Spleen (tissue), 11 donors: ENCODE results near the gene INSR. TPM values are rescaled to one million over a fixed set of nuclear protein-coding genes. Genes with fewer than 3 reads are reported as not detected.

Experiments used
- DNase-seq: peaks from one replicate; pipeline ENCODE4 v3.0.0-alpha.2; 2020
- H3K27ac ChIP-seq, 8 donors: fragments of 200-600 bp; sonication (generic) in 7 of 8; 1 replicate in 4 of 8; 2 replicates in 4 of 8; pipeline versions ENCODE4 v1.5.0 to v1.8.0; 2016 to 2021; ENCODE audit warnings: inconsistent platforms in 4 of 8, mild to moderate bottlenecking in 4 of 8, moderate library complexity in 1 of 8
- H3K27me3 ChIP-seq, 7 donors: fragments of 200-600 bp; sonication (generic) in 6 of 7; replicated peaks in 1 of 7; 1 replicate in 4 of 7; 2 replicates in 3 of 7; pipeline versions ENCODE4 v1.5.0 to v1.8.0; 2016 to 2021; ENCODE audit warnings: inconsistent platforms in 3 of 7, mild to moderate bottlenecking in 1 of 7
- H3K36me3 ChIP-seq, 6 donors: fragments of 200-600 bp; sonication (generic) in 5 of 6; 1 replicate in 4 of 6; 2 replicates in 2 of 6; pipeline versions ENCODE4 v1.5.0 to v1.8.0; 2016 to 2021; ENCODE audit warnings: inconsistent platforms in 2 of 6
- H3K4me1 ChIP-seq, 6 donors: fragments of 200-600 bp; sonication (generic) in 5 of 6; 1 replicate in 3 of 6; 2 replicates in 3 of 6; pipeline versions ENCODE4 v1.5.0 to v1.8.0; 2016 to 2021; ENCODE audit warnings: inconsistent platforms in 3 of 6
- H3K4me3 ChIP-seq, 8 donors: fragments of 200-600 bp; sonication (generic) in 7 of 8; 1 replicate in 4 of 8; 2 replicates in 4 of 8; pipeline versions ENCODE4 v1.5.0 to v1.8.0; 2016 to 2021; ENCODE audit warnings: inconsistent platforms in 4 of 8, mild to moderate bottlenecking in 4 of 8, moderate library complexity in 2 of 8
- H3K9me3 ChIP-seq, 8 donors: fragments of 200-600 bp; sonication (generic) in 7 of 8; 1 replicate in 4 of 8; 2 replicates in 4 of 8; pipeline versions ENCODE4 v1.5.0 to v1.8.0; 2016 to 2021; ENCODE audit warnings: inconsistent platforms in 4 of 8
- POLR2A ChIP-seq, 3 donors: fragments of 450-650 bp; IDR thresholded peaks; one replicate each; pipeline ENCODE4 v1.5.1; 2017; ENCODE audit warnings: antibody characterized with exemption in 3 of 3, mild to moderate bottlenecking in 1 of 3
- POLR2AphosphoS5 ChIP-seq, 3 donors: sonication (generic); formaldehyde crosslinking; IDR thresholded peaks; one replicate each; pipeline ENCODE4 v1.5.1; 2017; ENCODE audit warnings: antibody characterized with exemption in 3 of 3
- WGBS, 5 donors: extraction: QIAGEN DNeasy Blood & Tissue Kit in 3 of 5; methylation state at CpG; one replicate each; pipeline versions ENCODE4 v1.1.5 to v1.1.7; 2013 to 2018; 5-methylcytosine and 5-hydroxymethylcytosine counted together
- intact Hi-C: fragments of 100-400 bp; cut with DNase I; formaldehyde crosslinking; loops from one replicate; pipeline ENCODE4 v1.15.0; 2023; ENCODE audit warnings: low total_unique reads
- polyA plus RNA-seq, 3 donors: library from polyadenylated mRNA; stranded (reverse); fragments of 200-250 nt; gene quantifications; one replicate each; pipeline ENCODE4 v1.2.1, GENCODE V29; 2013
- total RNA-seq, 7 donors: library from RNA; depleted of rRNA in 3 of 7; stranded (reverse); fragments of >200 nt in 3 of 7; fragmentation: NEBNext Ultra II Directional in 4 of 7; extraction: Animal tissue kit (Norgen Biotek cat#: 25700) in 4 of 7; gene quantifications; one replicate each; pipeline versions ENCODE4 v1.1.0 to v1.2.1, GENCODE V29; 2016 to 2021
- TF ChIP-seq, protein P1 (sequence below), 11 experiments: fragments of 200-600 bp in 7 of 11; fragments of 450-650 bp in 4 of 11; sonication (generic) in 4 of 11; IDR thresholded peaks in 8 of 11; conservative IDR thresholded peaks in 3 of 11; 1 replicate in 7 of 11; 2 replicates in 4 of 11; pipeline versions ENCODE4 v1.4.0 to v1.8.0; 2016 to 2021; ENCODE audit warnings: antibody characterized with exemption in 11 of 11, inconsistent platforms in 4 of 11, mild to moderate bottlenecking in 1 of 11
- donor health status: healthy with polysubstance abuse.
- donor health status: DM: no; HTN: no; CAD: no; lungs with moderate emphysema.
- donor health status: DM: no; HTN: no; CAD: no.
- donor health status: Bipolar disorder and iron deficiency.
- donor health status: healthy.
- donor health status: DM: no; HTN: no; CAD: no.
- donor health status: DM: yes; HTN: yes; CAD: no.

Gene INSR
- total and polyA plus RNA-seq, 10 donors: 7.6 to 467 (median 228) TPM

DNA sequence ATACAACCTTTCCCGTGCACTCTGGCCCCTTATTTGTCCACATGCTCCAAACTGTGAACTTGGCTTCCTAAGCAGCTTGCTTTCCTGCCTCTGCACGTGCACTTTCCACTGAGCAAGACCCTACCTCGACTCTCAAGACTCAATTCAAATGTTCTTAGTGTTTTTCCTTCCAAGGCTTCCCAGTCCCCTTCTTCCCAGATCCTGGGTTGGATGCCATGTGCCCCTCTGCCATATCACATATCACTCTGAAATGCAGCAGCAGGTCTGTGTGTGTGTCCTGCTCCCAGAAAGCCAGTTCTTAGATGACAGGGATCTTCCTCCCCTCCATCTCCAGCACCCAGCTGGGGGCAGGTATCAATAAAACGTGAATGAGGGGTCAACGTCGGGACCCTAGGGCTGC lies 221.7 kb downstream of the INSR start:
- Histone ChIP-seq H3K27me3 (no peaks in the 10 kb centered on the region), H3K9me3 (peaks cover 3 to 29% (median 27%) of the 10 kb centered on the region in 8 donors), H3K27ac (no peak overlapping the region), H3K4me1 (peaks cover 6 to 24% (median 16%) of the 10 kb centered on the region in 6 donors), H3K4me3 (no peak overlapping the region), H3K36me3 (peaks cover 23 to 71% (median 67%) of the 10 kb centered on the region in 6 donors)
- TF ChIP-seq POLR2A (IDR thresholded peaks at IDR 0.05): no peak
- TF ChIP-seq, protein P1, sequence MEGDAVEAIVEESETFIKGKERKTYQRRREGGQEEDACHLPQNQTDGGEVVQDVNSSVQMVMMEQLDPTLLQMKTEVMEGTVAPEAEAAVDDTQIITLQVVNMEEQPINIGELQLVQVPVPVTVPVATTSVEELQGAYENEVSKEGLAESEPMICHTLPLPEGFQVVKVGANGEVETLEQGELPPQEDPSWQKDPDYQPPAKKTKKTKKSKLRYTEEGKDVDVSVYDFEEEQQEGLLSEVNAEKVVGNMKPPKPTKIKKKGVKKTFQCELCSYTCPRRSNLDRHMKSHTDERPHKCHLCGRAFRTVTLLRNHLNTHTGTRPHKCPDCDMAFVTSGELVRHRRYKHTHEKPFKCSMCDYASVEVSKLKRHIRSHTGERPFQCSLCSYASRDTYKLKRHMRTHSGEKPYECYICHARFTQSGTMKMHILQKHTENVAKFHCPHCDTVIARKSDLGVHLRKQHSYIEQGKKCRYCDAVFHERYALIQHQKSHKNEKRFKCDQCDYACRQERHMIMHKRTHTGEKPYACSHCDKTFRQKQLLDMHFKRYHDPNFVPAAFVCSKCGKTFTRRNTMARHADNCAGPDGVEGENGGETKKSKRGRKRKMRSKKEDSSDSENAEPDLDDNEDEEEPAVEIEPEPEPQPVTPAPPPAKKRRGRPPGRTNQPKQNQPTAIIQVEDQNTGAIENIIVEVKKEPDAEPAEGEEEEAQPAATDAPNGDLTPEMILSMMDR (IDR thresholded peaks at IDR 0.05 in 8 of 11, conservative IDR thresholded peaks at IDR 0.05 in 3 of 11): no peak
- TF ChIP-seq POLR2AphosphoS5 (IDR thresholded peaks at IDR 0.05): no peak
- DNase-seq: no peak
- 93 to 98% (median 95%) methylated on average over 6 of the region's 6 CpGs for WGBS, 5 donors
- intact Hi-C loops: no loop called here

DNA sequence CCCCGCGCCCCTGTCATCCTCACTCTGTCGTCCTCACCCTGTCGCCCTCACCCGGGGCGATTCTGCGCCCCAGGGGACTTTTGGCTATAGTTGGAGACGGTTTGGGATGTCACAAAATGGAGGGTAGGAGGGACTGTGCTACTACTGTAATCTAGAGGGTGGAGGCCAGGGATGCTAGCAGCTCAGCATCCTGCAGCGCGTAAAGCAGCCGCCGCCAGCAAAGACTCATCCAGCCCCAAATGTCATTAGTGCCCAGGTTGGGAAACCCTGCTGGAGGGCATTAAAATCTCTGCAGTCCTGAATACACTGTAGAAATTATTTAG lies 224.3 kb downstream of the INSR start:
- Histone ChIP-seq H3K9me3 (peaks cover 0 to 7% (median under 1%) of the 10 kb centered on the region in 8 donors), H3K27ac (peak overlapping the region; percentile 89 to 97 (median 92)), H3K27me3 (no peaks in the 10 kb centered on the region), H3K36me3 (peaks cover 0 to 45% (median 40%) of the 10 kb centered on the region in 6 donors), H3K4me1 (peaks cover 6 to 24% (median 16%) of the 10 kb centered on the region in 6 donors), H3K4me3 (peak overlapping the region; percentile 85 to 100 (median 98))
- no peak for TF ChIP-seq POLR2A (IDR thresholded peaks at IDR 0.05)
- TF ChIP-seq, protein P1 (IDR thresholded peaks at IDR 0.05 in 8 of 11, conservative IDR thresholded peaks at IDR 0.05 in 3 of 11): peak in 1 of 11 experiments; percentile 0
- intact Hi-C loops: no loop called here
- 0 to 2% (median 1%) methylated on average over 8 to 12 of the region's 12 CpGs for WGBS, 5 donors
- no peak for DNase-seq

DNA sequence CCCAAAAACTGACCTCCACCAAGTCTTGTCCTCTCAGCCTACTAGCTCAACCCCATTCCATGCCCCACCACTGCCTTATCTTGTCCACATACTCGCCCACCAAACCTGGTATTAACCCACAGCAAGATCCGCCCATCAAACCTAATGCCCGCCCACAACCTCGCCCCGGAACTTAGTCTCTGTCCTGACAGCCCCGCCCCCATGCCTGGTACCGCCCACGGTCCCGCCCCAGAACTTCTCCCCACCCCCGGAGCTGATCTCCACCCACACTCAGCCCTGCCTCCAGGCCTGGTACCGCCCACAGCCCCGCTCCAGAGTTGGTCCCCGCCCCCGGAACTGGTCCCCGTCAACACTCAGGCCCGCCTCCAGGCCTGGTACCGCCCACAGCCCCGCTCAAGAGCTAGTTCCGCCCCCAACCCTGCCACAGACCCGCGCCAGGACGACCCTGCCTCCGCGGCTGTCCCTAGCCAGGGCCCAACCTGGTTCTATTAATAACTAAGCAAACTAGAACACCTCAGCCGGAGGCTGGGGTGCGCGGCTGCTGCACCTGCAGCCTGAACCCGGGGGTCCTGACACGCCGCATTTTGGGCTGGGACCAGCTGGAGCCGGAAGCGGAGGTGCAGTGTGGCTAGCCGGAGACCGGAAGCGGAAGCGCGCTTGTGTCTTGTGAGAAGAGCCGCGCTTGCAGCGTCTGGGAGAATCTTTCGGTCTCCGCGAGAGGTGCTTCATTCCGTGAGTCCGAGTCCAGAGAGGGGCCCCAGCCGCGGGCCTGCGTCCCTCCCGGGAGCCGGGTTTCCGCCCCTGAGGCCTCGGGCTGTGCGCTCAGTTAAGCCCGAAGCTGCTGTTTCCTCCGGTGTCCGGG lies 224.9 kb downstream of the INSR start, which contains the start of gene ZNF557:
Gene ZNF557 (plus strand): TSS at position 662 of the 862 bp plus-strand sequence. CDS start 5,372 bp downstream, outside the sequence.
- H3K4me1 ChIP-seq: peaks cover 6 to 24% (median 16%) of the 10 kb centered on the region in 6 donors
- intact Hi-C loops: no loop called here

More for the DNA sequence above, 224.9 kb downstream of the INSR start, which contains the start of gene ZNF557:
- Histone ChIP-seq H3K4me3 (peak within 1 kb of the TSS; percentile 85 to 100 (median 98)), H3K9me3 (peaks cover 0 to 6% (median 0%) of the 10 kb centered on the region in 8 donors), H3K27ac (peak within 1 kb of the TSS; percentile 89 to 97 (median 92)), H3K36me3 (peaks cover 0 to 39% (median 35%) of the 10 kb centered on the region in 6 donors), H3K27me3 (no peaks in the 10 kb centered on the region)
- DNase-seq: peak; percentile 100
- 1% methylated on average over 40 to 56 of the region's 56 CpGs for WGBS, 5 donors
- peak in 1 of 3 donors; percentile 45 for TF ChIP-seq POLR2A (IDR thresholded peaks at IDR 0.05)
- TF ChIP-seq POLR2AphosphoS5 (IDR thresholded peaks at IDR 0.05): peak; percentile 87 to 93 (median 89)
- TF ChIP-seq, protein P1 (IDR thresholded peaks at IDR 0.05 in 8 of 11, conservative IDR thresholded peaks at IDR 0.05 in 3 of 11): peak in 1 of 11 experiments; percentile 15
